GM12878 (cell line): Measurements from ENCODE around the gene GLUD1. TPM values are rescaled to one million over a fixed set of nuclear protein-coding genes. Genes with fewer than 3 reads are reported as not detected.
"Not testable (repeated sequence)": the region's sequence is repeated elsewhere in the genome, so short reads cannot be mapped to it uniquely, and the experiment has no call there.

Experiments used
- ATAC-seq: fragments of 200-7000 bp; cut with Tn5 transposase; 3 replicates; pipeline ENCODE4 v1.9.1; 2020; ENCODE audit warnings: mild to moderate bottlenecking, moderate library complexity
- BruUV-seq: library from RNA; stranded (reverse); fragments of 400-500 nt; replicated peaks from 2 replicates; lab custom pipeline; 2021; lab: Mats Ljungman, UMichigan
- CTCF ChIA-PET: fragments of 300-600 bp; sonication (Branson Sonifier 250); formaldehyde crosslinking; extraction: SDS; loops from one replicate; lab custom pipeline; 2021; ENCODE audit warnings: inconsistent platforms; lab: Yijun Ruan, JAX
- POLR2A ChIA-PET: fragments of 350-600 bp; formaldehyde crosslinking; extraction: SDS; loops from one replicate; lab custom pipeline; 2021; ENCODE audit warnings: inconsistent platforms; lab: Charles Lee
- RAD21 ChIA-PET: fragments of 300-600 bp; sonication (Branson Sonifier 250); formaldehyde crosslinking; loops from one replicate; lab custom pipeline; 2023; ENCODE audit warnings: antibody characterized with exemption; ENCODE audit not compliant: unreplicated experiment; lab: Charles Lee
- SMC1A ChIA-PET: fragments of 300-600 bp; sonication (Branson Sonifier 250); formaldehyde crosslinking; loops from one replicate; lab custom pipeline; 2023; ENCODE audit not compliant: unreplicated experiment, uncharacterized antibody; lab: Charles Lee
- DNase-seq: peaks from one replicate; pipeline ENCODE4 v3.0.0-alpha.2; 2011; ENCODE audit warnings: low read depth, low spot score
- FAIRE-seq: peaks from 3 replicates; lab custom pipeline; 2011; peaks lifted over from hg19 to GRCh38; lab: Jason Lieb, UNC
- H2AFZ ChIP-seq: 2 replicates; pipeline ENCODE4 v1.6.0; 2011; ENCODE audit warnings: low read depth, low read length, control low read depth; ENCODE audit not compliant: control insufficient read depth
- H3K27ac ChIP-seq: 2 replicates; pipeline ENCODE4 v1.5.1; 2011; ENCODE audit warnings: control low read depth; ENCODE audit not compliant: control insufficient read depth, insufficient read depth
- H3K27me3 ChIP-seq, 2 experiments: replicated peaks in 1 of 2; 2 replicates each; pipeline versions ENCODE4 v1.6.0 to v1.6.1; 2011; ENCODE audit warnings: low read length in 1 of 2; ENCODE audit not compliant: control insufficient read depth in 2 of 2, insufficient read depth in 2 of 2
- H3K36me3 ChIP-seq, 2 experiments: 2 replicates each; pipeline ENCODE4 v1.5.1; 2011; ENCODE audit warnings: low read length in 1 of 2; ENCODE audit not compliant: control insufficient read depth in 2 of 2, insufficient read depth in 2 of 2
- H3K4me1 ChIP-seq: 2 replicates; pipeline ENCODE4 v1.6.1; 2011; ENCODE audit warnings: mild to moderate bottlenecking, low read length, moderate library complexity, mixed read lengths; ENCODE audit not compliant: control insufficient read depth, insufficient read depth
- H3K4me2 ChIP-seq: 2 replicates; pipeline ENCODE4 v1.6.0; 2011; ENCODE audit warnings: control low read depth; ENCODE audit not compliant: control insufficient read depth, insufficient read depth
- H3K4me3 ChIP-seq: fragments of 200-600 bp; sonication (generic); 2 replicates; pipeline ENCODE4 v1.5.1; 2016
- H3K79me2 ChIP-seq: 2 replicates; pipeline ENCODE4 v1.6.0; 2011; ENCODE audit warnings: low read length; ENCODE audit not compliant: control insufficient read depth, insufficient read depth
- H3K9ac ChIP-seq: 2 replicates; pipeline ENCODE4 v1.8.0; 2011; ENCODE audit warnings: low read length, control low read depth, mixed read lengths; ENCODE audit not compliant: control insufficient read depth, insufficient read depth
- H3K9me3 ChIP-seq: replicated peaks from 3 replicates; pipeline ENCODE4 v1.5.1; 2011; ENCODE audit warnings: mild to moderate bottlenecking, low read length; ENCODE audit not compliant: control insufficient read depth, insufficient read depth
- H4K20me1 ChIP-seq: 2 replicates; pipeline ENCODE4 v1.6.0; 2011; ENCODE audit not compliant: control insufficient read depth, insufficient read depth
- ASH2L ChIP-seq: fragments of 300-600, 200-600 bp; sonication (generic); IDR thresholded peaks from 2 replicates; pipeline ENCODE4 v1.6.1; 2017; ENCODE audit warnings: low read depth, mild to moderate bottlenecking, borderline replicate concordance
- IKZF2 ChIP-seq, 2 experiments: fragments of 450-650 bp; IDR thresholded peaks; 2 replicates each; pipeline ENCODE4 v1.6.1; 2017; ENCODE audit warnings: mild to moderate bottlenecking in 2 of 2, moderate library complexity in 2 of 2
- MYC ChIP-seq: IDR thresholded peaks from 2 replicates; pipeline ENCODE4 v1.6.1; 2011; ENCODE audit warnings: mild to moderate bottlenecking, low read length, moderate library complexity, inconsistent platforms; ENCODE audit not compliant: insufficient read depth, insufficient replicate concordance, insufficient read length, severe bottlenecking
- PRDM15 ChIP-seq: fragments of 450-650 bp; formaldehyde crosslinking; IDR thresholded peaks from 2 replicates; pipeline ENCODE4 v1.4.0; 2020; ENCODE audit warnings: mild to moderate bottlenecking, moderate library complexity
- RELB ChIP-seq: fragments of 450-650 bp; IDR thresholded peaks from 2 replicates; pipeline ENCODE4 v1.6.1; 2017; ENCODE audit warnings: low read depth, mild to moderate bottlenecking, moderate library complexity
- SIN3A ChIP-seq: IDR thresholded peaks from 2 replicates; pipeline ENCODE4 v1.6.1; 2012; ENCODE audit warnings: low read depth, low read length, improper control_type of control experiment
- SRF ChIP-seq, 2 experiments: IDR thresholded peaks; 2 replicates each; pipeline ENCODE4 v1.6.1; 2011; ENCODE audit warnings: low read depth in 2 of 2, low read length in 2 of 2, mild to moderate bottlenecking in 1 of 2, moderate library complexity in 1 of 2
- STAT1 ChIP-seq: fragments of 450-650 bp; conservative IDR thresholded peaks from 2 replicates; pipeline ENCODE4 v1.6.1; 2014; ENCODE audit warnings: antibody characterized with exemption, mild to moderate bottlenecking
- TCF12 ChIP-seq: IDR thresholded peaks from 2 replicates; pipeline ENCODE4 v1.6.1; 2011; ENCODE audit warnings: low read depth, mild to moderate bottlenecking, low read length
- WGBS: methylation state at CpG from one replicate; pipeline ENCODE4 v1.1.6; 2016; ENCODE audit warnings: low lambda C conversion rate; ENCODE audit not compliant: insufficient replicate concordance, insufficient coverage; ENCODE audit errors: missing lambda C conversion rate; 5-methylcytosine and 5-hydroxymethylcytosine counted together
- in situ Hi-C: fragments of 300-500 bp; cut with MboI; formaldehyde crosslinking; loops from 9 replicates; pipeline ENCODE4 v1.14.3; 2018; ENCODE audit warnings: mixed read lengths
- intact Hi-C: fragments of 100-400 bp; cut with micrococcal nuclease; formaldehyde crosslinking; loops from one replicate; pipeline ENCODE4 v1.14.2; 2022; ENCODE audit not compliant: unreplicated experiment
- polyA plus RNA-seq, 11 experiments: library from polyadenylated mRNA; depleted of rRNA in 4 of 11; unstranded in 6 of 11; stranded (reverse) in 5 of 11; fragments of >200 nt; fragmentation: Nextera tagmentation in 4 of 11; fragmentation: Illumina TruSeq in 1 of 11; extraction: Ambion mirVana in 4 of 11; extraction: Trizol in 1 of 11; gene quantifications; 1 replicate in 1 of 11; 2 replicates in 10 of 11; pipeline versions ENCODE4 v1.2.1 to v1.2.3, GENCODE V29; 2011 to 2016; ENCODE audit warnings: inconsistent platforms in 2 of 11, missing spikeins in 2 of 11, low read depth in 1 of 11
- total RNA-seq, 4 experiments: library from RNA; depleted of rRNA in 3 of 4; stranded (reverse); fragments of >200 nt in 3 of 4; fragmentation: Illumina TruSeq in 1 of 4; extraction: Trizol in 1 of 4; gene quantifications; 2 replicates each; pipeline versions ENCODE4 v1.2.1 to v1.2.3, GENCODE V29; 2013 to 2021

GLUD1 gene
- total and polyA plus RNA-seq, 10 of the 15 experiments (the other 5 are each of a cell fraction or from before 2014, with no cell fraction given): 26.1 to 109 (median 81.4) TPM

GRCh38 chr10:87045434-87045938, 49.2 kb downstream of the GLUD1 start:
- ATAC-seq (no peak), DNase-seq (no peak), FAIRE-seq (no peak)
- no peaks in the 10 kb centered on the region for H3K9me3 ChIP-seq
- ChIA-PET CTCF (interaction anchor here (1.0 kb wide), 1 partner anchor 12 kb away, joined by 3 read pairs; no protein-coding TSS in a partner anchor), POLR2A (no interaction called here), RAD21 (no interaction called here), SMC1A (no interaction called here)
- H3K27ac ChIP-seq: no peak overlapping the region
- no peaks in the 10 kb centered on the region for H3K4me1 ChIP-seq
- WGBS: over 99% methylated on average over 6 of the region's 6 CpGs
- no peaks in the 10 kb centered on the region for H3K79me2 ChIP-seq
- no peaks in the 10 kb centered on the region for H3K27me3 ChIP-seq
- in situ Hi-C loops (no loop called here), intact Hi-C loops (no loop called here)
- H4K20me1 ChIP-seq: no peaks in the 10 kb centered on the region
- no peak overlapping the region for H3K9ac ChIP-seq
- BruUV-seq: no TSS peak
- TF ChIP-seq SRF (IDR thresholded peaks at IDR 0.05; ENCODE audit: low read depth in 2 of 2, low read length in 2 of 2) (no peak), RELB (no peak), TCF12 (no peak), MYC (no peak), IKZF2 (IDR thresholded peaks at IDR 0.05) (no peak), SIN3A (no peak), STAT1 (no peak), ASH2L (no peak), PRDM15 (CRISPR knock-in tag) (no peak)
- H3K36me3 ChIP-seq: peaks cover 0 to 9% of the 10 kb centered on the region in 2 experiments; a peak in 3 of 4 replicates
- no peak overlapping the region for H3K4me3 ChIP-seq
- H3K4me2 ChIP-seq: no peak overlapping the region
- no peak overlapping the region for H2AFZ ChIP-seq

GRCh38 chr10:87043579-87043978, 51.1 kb downstream of the GLUD1 start:
- BruUV-seq, H3K36me3 ChIP-seq, H3K4me3 ChIP-seq, FAIRE-seq, H3K9ac ChIP-seq, H4K20me1 ChIP-seq, POLR2A ChIA-PET, in situ Hi-C loops, SMC1A ChIA-PET, intact Hi-C loops, H3K9me3 ChIP-seq, H2AFZ ChIP-seq, H3K27me3 ChIP-seq, H3K79me2 ChIP-seq, H3K4me1 ChIP-seq, H3K27ac ChIP-seq, RAD21 ChIA-PET, DNase-seq, CTCF ChIA-PET, ATAC-seq, H3K4me2 ChIP-seq: not testable (repeated sequence)
- WGBS: over 99% methylated on average over 7 of the region's 7 CpGs
